Psoas muscle (tissue), 8 donors: ENCODE measurements around the gene MTMR6. TPM values are rescaled to one million over a fixed set of nuclear protein-coding genes. Genes with fewer than 3 reads are reported as not detected.

Experiments
- ATAC-seq, 4 donors: fragments of 200-7000 bp; cut with Tn5 transposase; one replicate each; pipeline ENCODE4 v1.9.1; 2020; ENCODE audit warnings: moderate library complexity in 3 of 4, mild to moderate bottlenecking in 2 of 4
- DNase-seq, 2 donors: peaks; one replicate each; pipeline ENCODE4 v3.0.0-alpha.2; 2020
- H3K27ac ChIP-seq: fragments of 200-600 bp; one replicate; pipeline ENCODE4 v1.8.0; 2022
- H3K27me3 ChIP-seq, 3 donors: fragments of 200-600 bp in 1 of 3; one replicate each; pipeline versions ENCODE4 v1.6.1 to v1.8.0; 2013 to 2022; ENCODE audit warnings: low read length in 2 of 3, mild to moderate bottlenecking in 2 of 3, moderate library complexity in 1 of 3; ENCODE audit not compliant: insufficient read depth in 3 of 3
- H3K36me3 ChIP-seq, 2 donors: fragments of 200-600 bp in 1 of 2; one replicate each; pipeline versions ENCODE4 v1.6.1 to v1.8.0; 2013 to 2022; ENCODE audit warnings: low read depth in 1 of 2, mild to moderate bottlenecking in 1 of 2, moderate library complexity in 1 of 2; ENCODE audit not compliant: insufficient read depth in 1 of 2
- H3K4me1 ChIP-seq: fragments of 200-600 bp; one replicate; pipeline ENCODE4 v1.8.0; 2022
- H3K4me3 ChIP-seq: fragments of 200-600 bp; one replicate; pipeline ENCODE4 v1.8.0; 2022; ENCODE audit warnings: mild to moderate bottlenecking
- H3K9me3 ChIP-seq: fragments of 200-600 bp; one replicate; pipeline ENCODE4 v1.8.0; 2022
- WGBS, 3 donors: extraction: QIAGEN DNeasy Blood & Tissue Kit; methylation state at CpG; one replicate each; pipeline versions ENCODE4 v1.1.6 to v1.1.7; 2013; 5-methylcytosine and 5-hydroxymethylcytosine counted together
- intact Hi-C, 2 donors: fragments of 100-400 bp; cut with DNase I; formaldehyde crosslinking; loops; one replicate each; pipeline versions ENCODE4 v1.11.0 to v1.14.2; 2022
- polyA plus RNA-seq, 3 donors: library from polyadenylated mRNA; stranded (reverse); fragments of 200-250 nt; gene quantifications; one replicate each; pipeline ENCODE4 v1.2.3, GENCODE V29; 2013
- total RNA-seq, 4 donors: library from RNA; stranded (reverse); fragmentation: NEBNext Ultra II Directional in 2 of 4; extraction: Animal tissue kit (Norgen Biotek cat#: 25700) in 2 of 4; gene quantifications; one replicate each; pipeline versions ENCODE4 v1.2.1 to v1.2.4, GENCODE V29; 2021 to 2023
- TF ChIP-seq, protein P1 (sequence below): fragments of 200-600 bp; IDR thresholded peaks from one replicate; pipeline ENCODE4 v1.8.0; 2022; ENCODE audit warnings: antibody characterized with exemption
- donor health status: healthy with polysubstance abuse.
- donor health status: DM: no; HTN: no; CAD: no; lungs with moderate emphysema.
- donor health status: Bipolar disorder and iron deficiency.
- donor health status: healthy.
- donor health status: DM: yes; HTN: yes; CAD: no.
- donor health status: DM: no; HTN: no; CAD: no.
- donor health status: DM: no; HTN: no; CAD: no.
- donor health status: DM: yes; HTN: yes; CAD: no.

Gene MTMR6
- total and polyA plus RNA-seq, 7 donors: 7.7 to 22.9 (median 15.5) TPM

- TF ChIP-seq, protein P1, sequence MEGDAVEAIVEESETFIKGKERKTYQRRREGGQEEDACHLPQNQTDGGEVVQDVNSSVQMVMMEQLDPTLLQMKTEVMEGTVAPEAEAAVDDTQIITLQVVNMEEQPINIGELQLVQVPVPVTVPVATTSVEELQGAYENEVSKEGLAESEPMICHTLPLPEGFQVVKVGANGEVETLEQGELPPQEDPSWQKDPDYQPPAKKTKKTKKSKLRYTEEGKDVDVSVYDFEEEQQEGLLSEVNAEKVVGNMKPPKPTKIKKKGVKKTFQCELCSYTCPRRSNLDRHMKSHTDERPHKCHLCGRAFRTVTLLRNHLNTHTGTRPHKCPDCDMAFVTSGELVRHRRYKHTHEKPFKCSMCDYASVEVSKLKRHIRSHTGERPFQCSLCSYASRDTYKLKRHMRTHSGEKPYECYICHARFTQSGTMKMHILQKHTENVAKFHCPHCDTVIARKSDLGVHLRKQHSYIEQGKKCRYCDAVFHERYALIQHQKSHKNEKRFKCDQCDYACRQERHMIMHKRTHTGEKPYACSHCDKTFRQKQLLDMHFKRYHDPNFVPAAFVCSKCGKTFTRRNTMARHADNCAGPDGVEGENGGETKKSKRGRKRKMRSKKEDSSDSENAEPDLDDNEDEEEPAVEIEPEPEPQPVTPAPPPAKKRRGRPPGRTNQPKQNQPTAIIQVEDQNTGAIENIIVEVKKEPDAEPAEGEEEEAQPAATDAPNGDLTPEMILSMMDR: no peak
- ATAC-seq (no peak), DNase-seq (no peak)
- no peaks in the 10 kb centered on the region for H3K9me3 ChIP-seq
- H3K4me1 ChIP-seq: no peaks in the 10 kb centered on the region
- H3K4me3 ChIP-seq: no peak overlapping the region
- 85 to 91% (median 87%) methylated on average over 3 of the region's 3 CpGs for WGBS, 3 donors
- peaks cover 0 to 10% (median 0%) of the 10 kb centered on the region in 3 donors for H3K27me3 ChIP-seq
- no peaks in the 10 kb centered on the region for H3K36me3 ChIP-seq
- intact Hi-C loops: no loop called here
- no peak overlapping the region for H3K27ac ChIP-seq
Observed at GRCh38 chr13:25295228-25295627, 7.9 kb upstream of the MTMR6 start.

DNA sequence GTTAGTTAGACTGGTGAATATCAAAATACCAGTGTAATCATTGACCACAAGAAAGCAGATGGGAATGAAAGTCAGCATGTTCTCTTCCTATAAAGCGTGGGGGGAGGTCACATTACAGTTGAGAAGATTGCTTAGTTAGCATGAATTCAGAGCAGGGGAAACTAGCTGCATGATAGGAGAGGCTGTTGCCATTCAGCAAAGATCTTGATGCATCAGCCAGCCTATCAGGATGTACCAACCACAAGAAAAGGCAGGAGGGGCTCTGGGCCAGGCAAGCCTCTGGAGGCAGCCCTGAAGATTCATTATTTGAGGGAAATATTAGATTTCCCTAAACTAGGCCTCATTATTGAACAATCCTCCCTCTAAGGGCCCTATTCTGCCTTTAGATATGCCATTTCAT is 5.0 kb upstream of the MTMR6 start:
- ATAC-seq: no peak
- H3K36me3 ChIP-seq: no peaks in the 10 kb centered on the region
- H3K9me3 ChIP-seq: no peaks in the 10 kb centered on the region
- TF ChIP-seq, protein P1: no peak
- peak in 1 of 2 donors; percentile 14 for DNase-seq
- 20 to 33% (median 25%) methylated on average over 1 of the region's 1 CpG for WGBS, 3 donors
- intact Hi-C loops: no loop called here
- H3K27ac ChIP-seq: no peak overlapping the region
- peaks cover 0 to 10% (median 0%) of the 10 kb centered on the region in 3 donors for H3K27me3 ChIP-seq
- no peaks in the 10 kb centered on the region for H3K4me1 ChIP-seq
- no peak overlapping the region for H3K4me3 ChIP-seq

DNA sequence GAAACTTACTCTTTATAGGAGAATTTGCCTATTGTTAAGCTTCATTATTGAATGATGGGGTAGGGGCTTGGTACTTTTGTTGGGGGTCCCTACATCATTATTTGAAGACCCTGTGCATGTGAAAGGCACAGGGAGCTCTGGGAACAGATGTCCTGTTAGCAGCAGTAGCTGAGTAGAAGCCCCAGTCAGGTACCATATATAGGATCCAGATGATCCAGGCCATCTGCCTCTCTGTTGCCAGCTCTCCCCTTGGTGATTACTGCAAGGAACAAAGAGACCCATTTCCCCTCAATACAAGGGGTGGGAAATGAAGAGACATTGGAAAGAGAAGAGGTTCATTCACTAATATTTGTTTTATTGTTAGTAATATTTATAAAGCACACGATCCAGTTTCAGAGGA is 4.4 kb upstream of the MTMR6 start:
- ATAC-seq (no peak), DNase-seq (no peak)
- H3K27ac ChIP-seq: no peak overlapping the region
- no peak overlapping the region for H3K4me3 ChIP-seq
- no peaks in the 10 kb centered on the region for H3K36me3 ChIP-seq
- H3K9me3 ChIP-seq: no peaks in the 10 kb centered on the region
- H3K27me3 ChIP-seq: peaks cover 0 to 6% (median 0%) of the 10 kb centered on the region in 3 donors
- no peaks in the 10 kb centered on the region for H3K4me1 ChIP-seq
- intact Hi-C loops: no loop called here
- 49 to 70% (median 67%) methylated on average over 1 of the region's 1 CpG for WGBS, 3 donors
- TF ChIP-seq, protein P1: no peak

GRCh38 chr13:25288966-25289365 is 1.7 kb upstream of the MTMR6 start:
- Histone ChIP-seq H3K9me3 (no peaks in the 10 kb centered on the region), H3K4me1 (peaks cover 8% of the 10 kb centered on the region), H3K36me3 (no peaks in the 10 kb centered on the region), H3K27ac (no peak overlapping the region), H3K4me3 (no peak overlapping the region), H3K27me3 (no peaks in the 10 kb centered on the region)
- WGBS, 3 donors: 66 to 76% (median 68%) methylated on average over 2 of the region's 2 CpGs
- TF ChIP-seq, protein P1: no peak
- no peak for DNase-seq
- no peak for ATAC-seq
- intact Hi-C loops: no loop called here

DNA sequence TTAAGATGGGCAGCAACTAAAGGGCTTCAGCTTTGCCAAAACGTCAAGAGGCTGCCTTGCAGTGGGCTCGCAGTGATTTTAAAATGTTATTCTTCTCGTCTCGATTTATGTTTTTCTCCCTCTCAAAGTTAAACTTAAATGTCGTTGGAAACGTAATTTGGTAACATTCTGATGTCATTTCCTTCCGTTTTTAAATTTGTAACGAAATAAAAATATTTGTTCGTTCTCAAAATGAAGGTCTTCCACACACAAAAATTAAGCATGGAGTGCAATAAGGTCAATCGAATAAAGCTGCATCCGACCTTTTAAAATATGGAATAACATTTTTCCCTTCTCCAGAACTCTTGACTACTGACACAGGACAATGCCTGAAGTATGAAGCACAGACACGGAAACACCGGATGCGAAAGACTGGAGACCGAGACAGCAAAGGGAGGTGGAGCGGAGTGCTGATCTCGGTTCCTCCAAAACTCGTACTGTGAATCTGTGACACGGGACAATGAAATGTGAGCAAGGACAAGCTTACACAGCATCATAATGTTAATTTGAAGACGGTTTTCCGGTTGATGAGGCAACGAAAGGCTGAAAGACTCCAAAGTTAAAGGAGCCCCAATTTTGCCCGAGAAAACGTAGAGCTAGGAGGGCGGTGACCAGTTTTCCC is 850 bp downstream of the MTMR6 start:
- intact Hi-C loops: no loop called here

More for the DNA sequence above, 850 bp downstream of the MTMR6 start:
- TF ChIP-seq, protein P1: no peak
- ATAC-seq: peak; percentile 18 to 54 (median 28)
- no peaks in the 10 kb centered on the region for H3K36me3 ChIP-seq
- DNase-seq: no peak
- peak overlapping the region; percentile 99 for H3K4me3 ChIP-seq
- peaks cover 8% of the 10 kb centered on the region for H3K4me1 ChIP-seq
- H3K27me3 ChIP-seq: no peaks in the 10 kb centered on the region
- 4 to 7% (median 6%) methylated on average over 25 of the region's 25 CpGs for WGBS, 3 donors
- H3K9me3 ChIP-seq: no peaks in the 10 kb centered on the region
- H3K27ac ChIP-seq: peak overlapping the region; percentile 92
